Tibial artery (tissue), 4 donors: Measurements from ENCODE around the gene GARNL3.

ENCODE experiments used
- DNase-seq, 2 donors: peaks; one replicate each; pipeline ENCODE4 v3.0.0-alpha.2; 2019
- H3K27ac ChIP-seq, 2 donors: fragments of 200-600 bp; sonication (generic) in 1 of 2; 1 replicate in 1 of 2; 2 replicates in 1 of 2; pipeline ENCODE4 v1.5.1; 2018 to 2019; ENCODE audit warnings: mild to moderate bottlenecking in 1 of 2
- H3K27me3 ChIP-seq, 2 donors: fragments of 200-600 bp; sonication (generic) in 1 of 2; one replicate each; pipeline versions ENCODE4 v1.5.1 to v1.6.0; 2016 to 2019
- H3K36me3 ChIP-seq, 3 donors: fragments of 200-600 bp; sonication (generic) in 2 of 3; one replicate each; pipeline ENCODE4 v1.5.1; 2016 to 2019; ENCODE audit warnings: mild to moderate bottlenecking in 2 of 3
- H3K4me1 ChIP-seq, 4 donors: fragments of 200-600 bp; sonication (generic) in 2 of 4; 1 replicate in 3 of 4; 2 replicates in 1 of 4; pipeline ENCODE4 v1.5.1; 2016 to 2019
- H3K4me3 ChIP-seq, 2 donors: fragments of 200-600 bp; sonication (generic) in 1 of 2; 1 replicate in 1 of 2; 2 replicates in 1 of 2; pipeline ENCODE4 v1.5.1; 2018 to 2019; ENCODE audit warnings: mild to moderate bottlenecking in 2 of 2
- H3K9me3 ChIP-seq, 3 donors: fragments of 200-600 bp; sonication (generic) in 1 of 3; one replicate each; pipeline ENCODE4 v1.5.1; 2016 to 2019
- CTCF ChIP-seq, 2 experiments: fragments of 200-600 bp in 1 of 2; fragments of 450-650 bp in 1 of 2; IDR thresholded peaks; one replicate each; pipeline ENCODE4 v1.5.1; 2017 to 2019; ENCODE audit warnings: antibody characterized with exemption in 2 of 2, mild to moderate bottlenecking in 1 of 2, moderate library complexity in 1 of 2
- intact Hi-C: fragments of 100-400 bp; cut with DNase I; formaldehyde crosslinking; loops from one replicate; pipeline ENCODE4 v1.15.0; 2023; ENCODE audit warnings: low total_unique reads

GARNL3 gene

GRCh38 chr9:127318651-127319167 lies 54.1 kb downstream of the GARNL3 start:
- no peak for TF ChIP-seq CTCF (IDR thresholded peaks at IDR 0.05)
- Histone ChIP-seq H3K27ac (peak overlapping the region; percentile 40 to 58), H3K27me3 (no peaks in the 10 kb centered on the region), H3K36me3 (peaks cover 13 to 29% (median 15%) of the 10 kb centered on the region in 3 donors), H3K9me3 (no peaks in the 10 kb centered on the region), H3K4me1 (peaks cover 0 to 62% (median 23%) of the 10 kb centered on the region in 4 donors), H3K4me3 (no peak overlapping the region)
- DNase-seq: no peak
- intact Hi-C loops: no loop called here

GRCh38 chr9:127319366-127320114 lies 55.0 kb downstream of the GARNL3 start:
- Histone ChIP-seq H3K27me3 (no peaks in the 10 kb centered on the region), H3K9me3 (no peaks in the 10 kb centered on the region), H3K4me3 (no peak overlapping the region), H3K4me1 (peaks cover 0 to 62% (median 23%) of the 10 kb centered on the region in 4 donors), H3K27ac (peak overlapping the region; percentile 40 to 58), H3K36me3 (peaks cover 9 to 28% (median 11%) of the 10 kb centered on the region in 3 donors)
- no peak for DNase-seq
- TF ChIP-seq CTCF (IDR thresholded peaks at IDR 0.05): no peak
- intact Hi-C loops: no loop called here

- intact Hi-C loops: no loop called here
- Histone ChIP-seq H3K27ac (peak overlapping the region in 1 of 2 donors; percentile 58), H3K4me3 (no peak overlapping the region), H3K9me3 (no peaks in the 10 kb centered on the region), H3K27me3 (no peaks in the 10 kb centered on the region), H3K36me3 (peaks cover 6 to 27% (median 11%) of the 10 kb centered on the region in 3 donors), H3K4me1 (peaks cover 0 to 62% (median 23%) of the 10 kb centered on the region in 4 donors)
- TF ChIP-seq CTCF (IDR thresholded peaks at IDR 0.05): no peak
- no peak for DNase-seq
These were observed 55.5 kb downstream of the GARNL3 start for GRCh38 chr9:127320115-127320378.

GRCh38 chr9:127323393-127323792 lies 58.8 kb downstream of the GARNL3 start:
- intact Hi-C loops: no loop called here
- H3K4me3 ChIP-seq: no peak overlapping the region
- H3K27ac ChIP-seq: peak overlapping the region in 1 of 2 donors; percentile 55
- peaks cover 18 to 40% (median 18%) of the 10 kb centered on the region in 3 donors for H3K36me3 ChIP-seq
- H3K27me3 ChIP-seq: no peaks in the 10 kb centered on the region
- no peak for TF ChIP-seq CTCF (IDR thresholded peaks at IDR 0.05)
- H3K4me1 ChIP-seq: peaks cover 0 to 41% (median 15%) of the 10 kb centered on the region in 4 donors
- DNase-seq: no peak
- H3K9me3 ChIP-seq: no peaks in the 10 kb centered on the region

GRCh38 chr9:127330501-127330900 lies 65.9 kb downstream of the GARNL3 start:
- Histone ChIP-seq H3K27me3 (no peaks in the 10 kb centered on the region), H3K9me3 (no peaks in the 10 kb centered on the region), H3K4me3 (no peak overlapping the region), H3K4me1 (peaks cover 0 to 23% (median 8%) of the 10 kb centered on the region in 4 donors), H3K27ac (no peak overlapping the region), H3K36me3 (peaks cover 8 to 38% (median 22%) of the 10 kb centered on the region in 3 donors)
- no peak for DNase-seq
- intact Hi-C loops: no loop called here
- no peak for TF ChIP-seq CTCF (IDR thresholded peaks at IDR 0.05)
